ENCODE results near the gene RNF11. TPM values are rescaled to one million over a fixed set of nuclear protein-coding genes. Genes with fewer than 3 reads are reported as not detected.

The RNF11 gene
- total RNA-seq, 1 donor from 2014 or later: 100 TPM

- Mint-ChIP-seq H3K27ac (ENCODE audit: unreplicated experiment) (no peak overlapping the region), H3K36me3 (ENCODE audit: unreplicated experiment) (no peaks in the 10 kb centered on the region), H3K4me3 (ENCODE audit: unreplicated experiment) (no peak overlapping the region), H3K4me1 (ENCODE audit: unreplicated experiment) (peaks cover 13% of the 10 kb centered on the region), H3K27me3 (ENCODE audit: unreplicated experiment) (no peaks in the 10 kb centered on the region), H3K9me3 (ENCODE audit: unreplicated experiment) (no peaks in the 10 kb centered on the region)
- DNase-seq (ENCODE audit: extremely low spot score, unreplicated experiment): no peak
- TF ChIP-seq CTCF (IDR thresholded peaks at IDR 0.05): no peak
Observed at GRCh38 chr1:51306950-51307349, 70.9 kb downstream of the RNF11 start.

GRCh38 chr1:51308636-51309035 lies 72.6 kb downstream of the RNF11 start:
- Mint-ChIP-seq H3K9me3 (ENCODE audit: unreplicated experiment) (no peaks in the 10 kb centered on the region), H3K4me1 (ENCODE audit: unreplicated experiment) (peaks cover 9% of the 10 kb centered on the region), H3K4me3 (ENCODE audit: unreplicated experiment) (no peak overlapping the region), H3K27ac (ENCODE audit: unreplicated experiment) (no peak overlapping the region), H3K27me3 (ENCODE audit: unreplicated experiment) (no peaks in the 10 kb centered on the region), H3K36me3 (ENCODE audit: unreplicated experiment) (no peaks in the 10 kb centered on the region)
- DNase-seq (ENCODE audit: extremely low spot score, unreplicated experiment): no peak
- no peak for TF ChIP-seq CTCF (IDR thresholded peaks at IDR 0.05)

GRCh38 chr1:51309291-51309690 lies 73.2 kb downstream of the RNF11 start:
- no peak overlapping the region for H3K27ac Mint-ChIP-seq (ENCODE audit: unreplicated experiment)
- H3K36me3 Mint-ChIP-seq (ENCODE audit: unreplicated experiment): no peaks in the 10 kb centered on the region
- no peak overlapping the region for H3K4me3 Mint-ChIP-seq (ENCODE audit: unreplicated experiment)
- DNase-seq (ENCODE audit: extremely low spot score, unreplicated experiment): no peak
- no peaks in the 10 kb centered on the region for H3K27me3 Mint-ChIP-seq (ENCODE audit: unreplicated experiment)
- no peak for TF ChIP-seq CTCF (IDR thresholded peaks at IDR 0.05)
- no peaks in the 10 kb centered on the region for H3K9me3 Mint-ChIP-seq (ENCODE audit: unreplicated experiment)
- H3K4me1 Mint-ChIP-seq (ENCODE audit: unreplicated experiment): peaks cover 8% of the 10 kb centered on the region

- H3K9me3 Mint-ChIP-seq (ENCODE audit: unreplicated experiment): no peaks in the 10 kb centered on the region
- no peaks in the 10 kb centered on the region for H3K36me3 Mint-ChIP-seq (ENCODE audit: unreplicated experiment)
- H3K4me3 Mint-ChIP-seq (ENCODE audit: unreplicated experiment): no peak overlapping the region
- H3K27me3 Mint-ChIP-seq (ENCODE audit: unreplicated experiment): no peaks in the 10 kb centered on the region
- H3K27ac Mint-ChIP-seq (ENCODE audit: unreplicated experiment): no peak overlapping the region
- H3K4me1 Mint-ChIP-seq (ENCODE audit: unreplicated experiment): peaks cover 8% of the 10 kb centered on the region
- DNase-seq (ENCODE audit: extremely low spot score, unreplicated experiment): no peak
- no peak for TF ChIP-seq CTCF (IDR thresholded peaks at IDR 0.05)
Observed at GRCh38 chr1:51310871-51311613, 75.0 kb downstream of the RNF11 start.

- H3K4me3 Mint-ChIP-seq (ENCODE audit: unreplicated experiment): no peak overlapping the region
- TF ChIP-seq CTCF (IDR thresholded peaks at IDR 0.05): no peak
- H3K27ac Mint-ChIP-seq (ENCODE audit: unreplicated experiment): no peak overlapping the region
- H3K27me3 Mint-ChIP-seq (ENCODE audit: unreplicated experiment): no peaks in the 10 kb centered on the region
- H3K36me3 Mint-ChIP-seq (ENCODE audit: unreplicated experiment): no peaks in the 10 kb centered on the region
- no peak for DNase-seq (ENCODE audit: extremely low spot score, unreplicated experiment)
- H3K9me3 Mint-ChIP-seq (ENCODE audit: unreplicated experiment): no peaks in the 10 kb centered on the region
- peaks cover 8% of the 10 kb centered on the region for H3K4me1 Mint-ChIP-seq (ENCODE audit: unreplicated experiment)
Observed at GRCh38 chr1:51311826-51312225, 75.8 kb downstream of the RNF11 start.
